Endothelial cell of umbilical vein (primary cell): Measurements from ENCODE around the gene OR1F1. TPM values are rescaled to one million over a fixed set of nuclear protein-coding genes. Genes with fewer than 3 reads are reported as not detected.

Experiments
- BruUV-seq: library from RNA; stranded (reverse); fragments of 400-500 nt; replicated peaks from 2 replicates; lab custom pipeline; 2021; lab: Mats Ljungman, UMichigan
- CTCF ChIA-PET: fragments of 300-600, 350-600 bp; sonication (Branson Sonifier 250); formaldehyde crosslinking; loops from one replicate; lab custom pipeline; 2021; ENCODE audit warnings: antibody characterized with exemption, inconsistent platforms; lab: Charles Lee
- POLR2A ChIA-PET: fragments of 300-600, 350-600 bp; sonication (Branson Sonifier 250); formaldehyde crosslinking; loops from one replicate; lab custom pipeline; 2021; ENCODE audit warnings: antibody characterized with exemption, inconsistent platforms; lab: Charles Lee
- DNase-seq: peaks from one replicate; pipeline ENCODE4 v3.0.0-alpha.2; 2011; ENCODE audit warnings: low read depth, low spot score
- FAIRE-seq: peaks from 2 replicates; lab custom pipeline; 2011; peaks lifted over from hg19 to GRCh38; lab: Jason Lieb, UNC
- H2AFZ ChIP-seq: 2 replicates; pipeline ENCODE4 v1.6.0; 2012; ENCODE audit warnings: low read depth, low read length, control low read depth, inconsistent platforms
- H3K27ac ChIP-seq: 2 replicates; pipeline ENCODE4 v1.5.1; 2011; ENCODE audit warnings: low read depth, mild to moderate bottlenecking, control low read depth, low read length, moderate library complexity; ENCODE audit not compliant: insufficient read depth
- H3K27me3 ChIP-seq, 2 experiments: 2 replicates each; pipeline versions ENCODE4 v1.6.0 to v1.6.1; 2011; ENCODE audit warnings: low read length in 2 of 2, mixed read lengths in 1 of 2; ENCODE audit not compliant: control insufficient read depth in 2 of 2, insufficient read depth in 2 of 2
- H3K36me3 ChIP-seq, 2 experiments: 2 replicates in 1 of 2; 3 replicates in 1 of 2; pipeline ENCODE4 v1.5.1; 2011; ENCODE audit warnings: low read length in 2 of 2, mild to moderate bottlenecking in 1 of 2, moderate library complexity in 1 of 2; ENCODE audit not compliant: control insufficient read depth in 2 of 2, insufficient read depth in 2 of 2; ENCODE audit errors: extremely low read depth in 1 of 2
- H3K4me1 ChIP-seq: 3 replicates; pipeline ENCODE4 v1.5.1; 2011; ENCODE audit warnings: mild to moderate bottlenecking, low read length; ENCODE audit not compliant: control insufficient read depth, insufficient read depth; ENCODE audit errors: extremely low read depth
- H3K4me2 ChIP-seq: 2 replicates; pipeline ENCODE4 v1.6.1; 2011; ENCODE audit warnings: low read length, control low read depth, mixed read lengths; ENCODE audit not compliant: insufficient read depth
- H3K4me3 ChIP-seq, 3 experiments: fragments of 200-600 bp in 1 of 3; sonication (generic), shearing (Covaris generic) in 1 of 3; replicated peaks in 1 of 3; 2 replicates each; pipeline ENCODE4 v1.5.1; 2011 to 2016; ENCODE audit warnings: control low read depth in 3 of 3, low read length in 3 of 3, mild to moderate bottlenecking in 2 of 3, inconsistent platforms in 1 of 3, low read depth in 1 of 3, moderate library complexity in 1 of 3; ENCODE audit not compliant: insufficient read depth in 1 of 3
- H3K79me2 ChIP-seq: 2 replicates; pipeline ENCODE4 v1.6.0; 2012; ENCODE audit warnings: low read length, inconsistent platforms; ENCODE audit not compliant: control insufficient read depth, insufficient read depth
- H3K9ac ChIP-seq: replicated peaks from 2 replicates; pipeline ENCODE3; 2011; ENCODE audit warnings: low read length, control low read depth; ENCODE audit not compliant: insufficient read depth; ENCODE audit errors: extremely low read depth
- H3K9me1 ChIP-seq: replicated peaks from 3 replicates; pipeline ENCODE4 v1.6.0; 2011; ENCODE audit warnings: mild to moderate bottlenecking, low read length; ENCODE audit not compliant: control insufficient read depth, insufficient read depth; ENCODE audit errors: extremely low read depth
- H3K9me3 ChIP-seq: replicated peaks from 2 replicates; pipeline ENCODE4 v1.5.1; 2012; ENCODE audit warnings: low read length, inconsistent platforms; ENCODE audit not compliant: control insufficient read depth, insufficient read depth
- H4K20me1 ChIP-seq: replicated peaks from 2 replicates; pipeline ENCODE3; 2011; ENCODE audit warnings: mild to moderate bottlenecking, low read length; ENCODE audit not compliant: control insufficient read depth, insufficient read depth; ENCODE audit errors: extremely low read depth
- CTCF ChIP-seq, 2 donors: IDR thresholded peaks; 1 replicate in 1 of 2; 2 replicates in 1 of 2; pipeline ENCODE4 v1.5.1; 2011; ENCODE audit warnings: low read length in 2 of 2, mild to moderate bottlenecking in 2 of 2, moderate library complexity in 2 of 2, control low read depth in 1 of 2, inconsistent platforms in 1 of 2, low read depth in 1 of 2; ENCODE audit not compliant: insufficient read depth in 1 of 2; ENCODE audit errors: extremely low read depth in 1 of 2
- FOS ChIP-seq: IDR thresholded peaks from 2 replicates; pipeline ENCODE4 v1.6.1; 2011; ENCODE audit warnings: mild to moderate bottlenecking, low read length, moderate library complexity, borderline replicate concordance; ENCODE audit not compliant: insufficient read depth
- GATA2 ChIP-seq: IDR thresholded peaks from 2 replicates; pipeline ENCODE4 v1.7.0; 2011; ENCODE audit warnings: low read depth, mild to moderate bottlenecking, moderate library complexity, mixed read lengths, low read length; ENCODE audit not compliant: insufficient read length, insufficient read depth
- JUN ChIP-seq: IDR thresholded peaks from 2 replicates; pipeline ENCODE4 v1.6.1; 2011; ENCODE audit warnings: borderline replicate concordance, low read depth; ENCODE audit not compliant: insufficient read length, insufficient read depth
- MAX ChIP-seq: IDR thresholded peaks from 2 replicates; pipeline ENCODE4 v1.6.1; 2011; ENCODE audit not compliant: insufficient read depth, insufficient read length
- MYC ChIP-seq: IDR thresholded peaks from one replicate; pipeline ENCODE4 v1.6.1; 2011; ENCODE audit warnings: mild to moderate bottlenecking, low read depth, low read length
- POLR2A ChIP-seq: IDR thresholded peaks from 2 replicates; pipeline ENCODE4 v1.6.1; 2012; ENCODE audit warnings: low read depth, mild to moderate bottlenecking, control low read depth, low read length
- POLR2AphosphoS5 ChIP-seq: IDR thresholded peaks from 2 replicates; pipeline ENCODE4 v1.6.1; 2012; ENCODE audit warnings: low read depth, mild to moderate bottlenecking, control low read depth, low read length, moderate library complexity; ENCODE audit not compliant: insufficient read depth
- dilution Hi-C: fragments of 300-500 bp; cut with MboI; formaldehyde crosslinking; loops from one replicate; pipeline ENCODE4 v1.15.0; 2019; ENCODE audit warnings: low sequenced_read_pairs; ENCODE audit not compliant: extremely low pct_ligation_motif_present
- intact Hi-C: fragments of 100-400 bp; cut with micrococcal nuclease; formaldehyde crosslinking; loops from one replicate; pipeline ENCODE4 v1.10.0; 2022
- polyA plus RNA-seq, 4 experiments: library from polyadenylated mRNA; depleted of rRNA in 3 of 4; stranded (reverse) in 3 of 4; unstranded in 1 of 4; fragments of >200 nt; gene quantifications; 2 replicates each; pipeline versions ENCODE4 v1.2.1 to v1.2.3, GENCODE V29; 2011 to 2012; ENCODE audit warnings: missing spikeins in 1 of 4
- total RNA-seq: library from RNA; stranded (reverse); gene quantifications from 2 replicates; pipeline ENCODE4 v1.2.3, GENCODE V29; 2021

OR1F1 gene
- total and polyA plus RNA-seq, 2 donors (not counting 3 experiments of a cell fraction or from before 2014, with no cell fraction given) = 0.17 TPM; not detected in 1

- peaks cover 10% of the 10 kb centered on the region for H3K4me1 ChIP-seq
- peak overlapping the region; percentile 29 to 50 (median 31) for H3K4me3 ChIP-seq
- ChIA-PET CTCF (interaction anchor here (0.7 to 1.7 kb wide), 10 partner anchors 10 to 349 kb away, joined by 3 to 11 read pairs (median 4); partner anchors contain the start of genes ZNF174 and ZNF213), POLR2A (interaction anchor here (1.0 kb wide), 1 partner anchor 9 kb away, joined by 3 read pairs; no protein-coding TSS in a partner anchor)
- DNase-seq (peak; percentile 93), FAIRE-seq (peak; percentile 87)
- no TSS peak for BruUV-seq
- H3K9me3 ChIP-seq = no peaks in the 10 kb centered on the region
- H3K27ac ChIP-seq = no peak overlapping the region
- H3K27me3 ChIP-seq = no peaks in the 10 kb centered on the region
- no peaks in the 10 kb centered on the region for H3K36me3 ChIP-seq
- H4K20me1 ChIP-seq = no peaks in the 10 kb centered on the region
- dilution Hi-C loops (no loop called here), intact Hi-C loops (loop anchor here (1.0 to 5.0 kb wide), 3 partner anchors 14 to 350 kb away; partner anchors contain the start of gene CLUAP1)
- TF ChIP-seq CTCF (IDR thresholded peaks at IDR 0.05; ENCODE audit: extremely low read depth in 1 of 2, insufficient read depth in 1 of 2, low read depth in 1 of 2, low read length in 2 of 2) (peak; percentile 43 to 46), MAX (peak; percentile 14), FOS (no peak), MYC (no peak), POLR2A (no peak), GATA2 (no peak), POLR2AphosphoS5 (no peak), JUN (no peak)
- H2AFZ ChIP-seq = peak overlapping the region; percentile 77
- no peaks in the 10 kb centered on the region for H3K79me2 ChIP-seq
- no peaks in the 10 kb centered on the region for H3K9me1 ChIP-seq
- H3K4me2 ChIP-seq = peak overlapping the region; percentile 80
- no peak overlapping the region for H3K9ac ChIP-seq
These were observed 35.6 kb upstream of the OR1F1 start for GRCh38 chr16:3152277-3152990.
